Activated naive CD4-positive, alpha-beta T cell treated with Interleukin-2 at 50 U/mL for 16 hours (primary cell): ENCODE data around the gene SLIT3.

Source experiments
- DNase-seq: peaks from one replicate; pipeline ENCODE4 v3.0.0-alpha.2; 2020

The SLIT3 gene

GRCh38 chr5:168714046-168714445 is 586.9 kb downstream of the SLIT3 start:
- DNase-seq: no peak

DNA sequence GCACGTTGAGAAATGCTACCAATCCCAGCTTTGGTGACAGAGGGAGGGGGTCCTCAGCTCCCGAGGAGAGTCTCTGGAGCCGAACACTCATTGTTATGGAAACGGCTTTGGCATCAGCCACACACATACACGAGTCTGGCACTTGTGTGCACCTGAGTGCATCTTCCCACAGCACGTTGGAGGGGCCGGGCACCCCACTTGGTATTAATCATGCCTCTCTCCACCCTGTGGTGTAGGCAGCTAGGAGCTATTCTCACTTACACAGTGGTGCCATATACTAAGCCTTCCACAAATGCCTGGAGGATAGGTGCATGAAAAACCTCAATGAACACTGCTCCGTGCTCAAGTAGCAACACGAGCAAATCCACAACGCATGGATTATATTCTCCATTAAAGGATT is 587.9 kb downstream of the SLIT3 start:
- DNase-seq: no peak

- no peak for DNase-seq
Observed at GRCh38 chr5:168712280-168712924, 588.5 kb downstream of the SLIT3 start.

DNA sequence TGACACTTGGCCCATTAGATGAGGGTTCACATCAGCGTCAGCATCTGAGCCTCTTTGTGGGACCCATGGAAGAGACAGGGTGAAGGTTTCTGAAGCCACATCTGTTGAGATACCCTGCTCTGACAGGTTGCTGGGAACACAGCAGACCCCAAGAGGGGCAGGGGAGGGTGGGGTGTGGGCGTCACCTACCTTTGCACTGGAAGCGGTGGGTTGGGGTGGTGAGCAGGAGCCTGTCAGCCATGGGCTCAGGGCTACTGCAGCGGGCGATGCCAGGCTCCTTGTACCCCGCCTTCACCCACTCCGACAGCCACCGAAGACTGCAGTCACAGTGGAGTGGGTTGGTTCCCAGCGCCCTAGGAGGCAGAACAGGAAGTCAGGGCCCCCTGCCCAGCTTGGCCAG is 590.2 kb downstream of the SLIT3 start:
- no peak for DNase-seq

DNA sequence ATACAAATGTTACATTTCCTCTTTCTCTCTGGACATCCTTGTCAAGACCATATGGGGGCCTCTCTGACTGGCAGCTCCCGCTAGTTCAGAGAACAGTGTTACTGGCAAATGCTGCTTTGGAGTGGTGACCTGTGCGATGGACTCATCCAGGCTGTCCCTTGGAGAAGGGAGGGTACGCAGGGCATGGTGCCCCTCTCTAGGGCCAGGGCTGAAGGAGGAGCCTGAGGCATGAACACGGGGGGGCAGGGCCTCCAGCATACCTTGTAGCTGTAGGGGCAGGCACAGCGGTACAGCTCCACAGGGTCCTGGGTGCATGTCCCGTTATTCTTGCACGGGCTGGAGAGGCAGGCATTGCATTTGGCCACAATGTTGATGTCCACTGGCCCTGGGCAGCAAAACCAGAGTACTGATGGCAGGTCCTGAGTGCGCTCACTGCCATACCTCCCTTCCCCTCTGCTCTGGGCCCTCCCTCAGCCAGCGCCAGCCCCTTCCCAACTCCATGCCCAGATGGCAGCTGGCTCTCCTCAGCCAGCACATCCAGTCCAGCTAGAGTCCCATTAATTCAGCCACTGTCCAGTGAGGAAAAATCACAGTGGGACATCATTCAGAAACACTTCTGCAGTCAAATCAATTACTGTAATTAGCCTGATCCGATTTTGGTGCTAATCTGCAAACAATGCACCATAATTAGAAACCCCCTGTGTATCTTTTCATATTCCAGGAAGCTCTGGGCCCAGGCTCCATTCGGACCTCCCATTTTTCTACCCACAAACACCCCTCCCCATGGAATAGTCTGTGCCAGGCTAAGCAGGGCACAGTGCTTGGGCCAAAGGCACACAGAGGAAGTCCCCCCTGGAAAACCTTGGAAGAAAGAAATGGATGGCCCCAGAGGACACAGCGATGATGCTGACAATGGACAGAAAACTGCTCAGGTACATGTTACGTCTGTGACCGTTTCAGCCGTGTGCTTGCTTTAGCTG is 592.9 kb downstream of the SLIT3 start:
- DNase-seq: no peak

DNA sequence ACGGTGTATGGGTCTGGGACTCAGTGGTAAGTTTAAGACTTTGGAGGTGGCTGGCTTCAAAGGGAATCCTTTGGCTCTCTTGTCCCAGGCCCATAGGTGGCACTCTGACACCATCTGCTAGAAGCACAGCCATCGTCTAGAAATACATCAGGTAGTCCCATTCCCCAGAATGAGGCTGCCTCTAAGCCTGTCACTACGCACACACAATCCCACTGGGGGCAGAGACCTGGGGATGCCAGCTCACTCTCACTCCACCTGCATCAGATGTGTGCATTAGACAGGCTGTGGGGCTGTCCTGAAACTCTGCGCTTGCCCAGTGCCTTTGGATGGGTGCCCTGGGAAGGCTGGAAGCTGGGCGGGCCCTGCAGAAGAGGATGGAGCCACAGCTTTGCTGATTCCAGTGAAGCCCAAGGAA is 594.3 kb downstream of the SLIT3 start:
- DNase-seq: no peak

GRCh38 chr5:168705321-168705720 is 595.6 kb downstream of the SLIT3 start:
- DNase-seq: no peak

DNA sequence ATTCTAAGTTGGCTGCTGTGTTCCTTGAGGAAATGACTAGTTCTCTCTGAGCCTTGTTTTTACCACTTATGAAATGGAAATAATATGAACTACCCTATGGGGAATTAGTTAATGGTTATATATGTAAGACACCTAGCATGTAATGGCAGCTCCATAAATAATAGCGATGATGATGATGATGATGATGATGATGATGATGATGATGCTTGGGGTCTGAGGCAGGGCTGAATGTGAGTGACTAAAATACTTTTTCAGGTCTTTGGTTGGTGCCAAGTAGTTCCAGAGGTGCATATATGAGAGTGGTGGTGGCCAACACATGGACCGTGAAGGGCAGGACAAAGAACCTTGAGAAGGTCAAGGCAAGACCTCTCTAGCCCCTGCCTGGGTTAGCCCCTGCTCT is 598.4 kb downstream of the SLIT3 start:
- no peak for DNase-seq

- no peak for DNase-seq
Observed at GRCh38 chr5:168701641-168702040, 599.3 kb downstream of the SLIT3 start.

DNA sequence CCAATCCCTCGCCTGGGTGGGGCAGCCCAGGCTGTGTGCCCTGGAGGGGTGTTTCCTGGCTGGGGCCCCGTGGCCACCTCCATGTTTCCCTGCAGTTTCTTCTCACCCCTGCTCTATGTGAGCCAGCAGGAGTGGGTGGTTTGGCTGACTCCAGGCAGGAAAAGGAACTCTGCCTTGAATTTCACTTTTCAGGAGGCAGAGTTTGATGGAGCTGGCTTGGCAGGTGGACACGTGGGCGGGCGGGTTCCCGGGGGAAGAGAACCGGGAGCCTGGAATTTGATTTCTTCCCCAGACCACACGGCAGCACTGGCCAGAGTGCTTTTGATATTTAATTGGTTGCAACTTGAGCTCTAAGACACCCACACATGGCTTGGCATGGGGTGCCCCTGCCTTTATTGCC is 601.9 kb downstream of the SLIT3 start:
- no peak for DNase-seq

DNA sequence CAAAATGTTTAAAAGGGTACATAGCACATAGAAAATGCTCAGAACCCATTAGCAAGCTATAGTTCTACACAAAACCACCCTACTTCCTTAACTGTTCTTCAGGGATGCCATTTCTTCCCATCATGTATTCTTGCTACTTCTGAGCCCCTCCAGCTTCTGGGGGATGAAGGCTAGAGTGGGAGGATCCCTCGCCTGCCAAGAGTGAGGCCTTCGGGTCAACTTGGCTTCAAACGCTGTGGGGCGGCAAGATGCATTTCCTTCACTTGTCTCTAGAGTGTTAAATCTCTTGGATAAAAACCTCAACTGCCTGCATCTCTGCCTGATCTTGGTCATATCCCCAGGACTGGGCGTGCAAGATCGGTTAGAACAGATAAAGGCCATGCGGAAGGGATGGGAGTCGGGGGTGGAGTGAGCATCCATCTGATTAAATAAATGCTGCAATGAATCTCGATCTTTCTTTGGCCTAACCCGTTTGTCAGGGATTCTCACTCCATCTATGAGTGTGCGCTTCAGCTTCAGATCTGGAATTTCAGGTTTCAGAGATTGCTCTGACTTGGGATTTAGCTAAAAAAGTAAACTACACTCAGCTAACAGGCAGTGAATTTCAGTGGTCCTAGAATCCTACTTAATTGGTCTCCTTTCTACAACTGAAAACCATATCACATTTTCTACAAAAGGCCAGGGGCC is 603.8 kb downstream of the SLIT3 start:
- DNase-seq: no peak

DNA sequence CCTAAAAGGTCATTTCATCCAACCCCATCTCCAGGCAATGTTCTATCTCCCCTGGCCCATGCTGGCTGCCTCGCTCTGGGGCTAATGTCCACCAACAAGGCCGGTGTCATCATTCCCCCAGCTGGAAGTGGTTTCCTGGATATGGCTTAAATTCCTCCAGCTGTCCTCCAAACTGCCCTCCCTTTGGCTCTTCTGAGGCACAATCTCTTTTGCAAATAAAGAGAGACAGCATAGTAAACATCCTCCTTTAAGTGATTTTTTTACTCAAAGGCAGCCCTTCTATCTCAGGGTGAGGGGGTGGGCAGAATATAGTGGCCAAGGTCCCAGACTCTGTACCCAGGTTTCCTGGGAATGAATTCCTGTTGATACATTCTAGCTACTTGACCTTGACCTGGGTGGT is 604.3 kb downstream of the SLIT3 start:
- no peak for DNase-seq

- DNase-seq: no peak
Observed at GRCh38 chr5:168695301-168695835, 605.6 kb downstream of the SLIT3 start.

DNA sequence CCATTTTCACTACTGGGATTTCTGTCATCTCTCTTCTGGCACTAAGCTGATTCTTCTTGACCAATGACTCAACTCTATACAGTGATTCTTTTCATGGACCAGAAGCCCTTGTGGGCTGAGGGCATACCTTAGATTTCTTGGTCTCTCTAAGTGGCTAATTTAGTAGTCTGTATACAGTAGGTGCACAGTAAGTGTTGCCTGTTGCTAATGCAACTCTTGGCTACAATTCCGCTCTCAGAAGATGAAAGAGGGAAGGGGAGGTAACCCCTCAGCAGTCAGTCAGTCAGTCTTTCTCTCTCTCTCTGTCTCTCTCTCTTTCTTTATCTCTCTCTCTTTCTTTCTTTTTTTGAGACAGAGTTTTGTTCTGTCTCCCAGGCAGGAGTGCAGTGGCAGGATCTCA is 606.6 kb downstream of the SLIT3 start:
- no peak for DNase-seq

GRCh38 chr5:168693883-168694282 is 607.1 kb downstream of the SLIT3 start:
- DNase-seq: no peak

DNA sequence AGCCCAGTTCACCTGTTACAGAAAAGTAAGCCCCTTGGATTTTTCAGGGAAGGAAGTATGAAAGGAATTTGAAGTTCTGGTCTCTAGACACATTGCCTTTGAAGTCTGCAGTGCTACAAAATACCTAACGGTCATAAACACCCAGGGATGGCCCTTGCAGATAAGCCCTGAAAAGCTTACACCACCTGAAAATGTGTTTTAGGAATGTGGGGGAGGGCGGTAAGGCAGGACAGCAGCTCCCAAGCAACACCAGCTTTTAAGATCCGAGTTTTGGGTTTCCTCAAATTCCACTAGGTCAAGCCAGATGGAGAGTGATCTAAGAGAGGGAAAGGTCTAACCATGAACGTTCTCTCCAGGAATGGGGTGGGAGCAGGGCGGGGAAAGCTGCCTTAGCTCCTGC is 607.6 kb downstream of the SLIT3 start:
- no peak for DNase-seq

DNA sequence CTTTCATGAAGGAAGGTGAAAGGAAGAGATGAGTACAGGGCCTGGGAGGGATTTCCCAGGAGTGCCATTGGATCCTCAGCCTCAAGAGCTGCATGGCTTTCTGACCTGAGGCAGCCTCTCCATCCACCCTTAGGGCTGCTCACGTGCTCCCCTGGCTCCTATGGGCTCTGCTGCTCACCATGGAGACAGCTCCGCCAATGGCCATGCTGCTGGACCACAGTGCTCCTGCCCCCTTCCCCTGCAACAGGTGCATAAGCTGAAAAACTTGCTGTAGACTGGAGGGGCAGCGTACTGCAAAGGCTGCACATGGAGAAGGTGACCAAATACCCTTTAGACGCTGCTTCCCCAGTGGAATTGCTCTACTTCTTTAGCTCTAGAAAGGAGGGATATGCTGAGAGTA is 609.0 kb downstream of the SLIT3 start:
- DNase-seq: no peak

DNA sequence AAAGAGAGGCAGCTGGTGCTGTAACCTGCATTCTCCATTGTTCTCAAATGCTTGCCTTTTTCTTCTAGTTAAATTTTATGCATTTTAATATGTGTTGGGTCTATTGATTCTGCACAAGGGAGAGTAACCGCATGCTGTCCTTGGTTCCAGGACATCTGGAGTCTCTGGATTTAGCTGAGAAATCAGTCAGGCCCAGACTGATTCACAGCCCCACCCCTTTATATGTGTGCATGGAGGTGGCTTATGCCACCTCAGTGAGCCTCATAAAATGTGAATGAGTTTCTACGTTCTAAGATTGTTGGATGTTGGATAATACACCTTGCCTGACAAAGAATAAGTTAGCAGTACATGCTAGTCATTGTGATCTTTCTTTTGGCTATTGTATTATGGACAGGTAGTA is 611.7 kb downstream of the SLIT3 start:
- no peak for DNase-seq

- DNase-seq: no peak
Observed at GRCh38 chr5:168686837-168687236, 614.1 kb downstream of the SLIT3 start.

DNA sequence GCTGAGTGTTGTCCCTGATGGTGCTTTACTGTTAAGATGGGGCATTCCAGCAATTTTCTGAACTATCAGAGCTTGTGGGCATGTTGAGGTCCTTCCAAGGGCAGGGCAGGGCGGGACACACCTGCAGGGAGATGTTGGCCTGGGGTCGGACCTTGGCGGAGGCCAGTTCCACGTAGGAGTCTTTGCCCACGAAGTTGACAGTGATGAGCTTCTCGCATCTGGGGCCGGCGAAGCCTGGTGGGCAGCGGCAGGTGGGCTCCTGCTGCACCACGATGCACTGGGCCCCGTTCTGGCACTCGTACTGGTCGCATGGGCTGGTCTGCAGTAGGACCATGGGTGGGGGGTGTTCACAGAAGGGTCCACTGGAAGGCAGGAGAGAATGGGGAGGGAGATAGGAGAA is 615.4 kb downstream of the SLIT3 start:
- no peak for DNase-seq

DNA sequence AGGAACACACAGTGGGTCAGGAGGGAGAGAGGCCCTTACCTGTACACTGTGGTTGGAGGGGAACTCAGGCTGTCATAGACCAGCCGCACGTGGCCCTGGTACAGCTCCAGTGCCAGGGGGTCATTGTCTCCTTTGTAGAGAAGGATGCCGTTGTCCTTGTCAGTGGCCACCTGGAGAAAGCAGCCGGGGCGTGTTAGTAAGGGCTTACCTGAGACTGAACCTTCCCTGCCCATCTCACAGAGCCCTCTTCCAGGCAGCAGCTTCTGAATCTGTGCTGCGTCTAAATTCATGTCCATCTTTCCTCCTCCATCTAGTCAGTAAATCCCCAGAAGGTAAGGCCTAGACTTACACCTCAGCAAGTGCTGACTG is 617.0 kb downstream of the SLIT3 start:
- DNase-seq: no peak

DNA sequence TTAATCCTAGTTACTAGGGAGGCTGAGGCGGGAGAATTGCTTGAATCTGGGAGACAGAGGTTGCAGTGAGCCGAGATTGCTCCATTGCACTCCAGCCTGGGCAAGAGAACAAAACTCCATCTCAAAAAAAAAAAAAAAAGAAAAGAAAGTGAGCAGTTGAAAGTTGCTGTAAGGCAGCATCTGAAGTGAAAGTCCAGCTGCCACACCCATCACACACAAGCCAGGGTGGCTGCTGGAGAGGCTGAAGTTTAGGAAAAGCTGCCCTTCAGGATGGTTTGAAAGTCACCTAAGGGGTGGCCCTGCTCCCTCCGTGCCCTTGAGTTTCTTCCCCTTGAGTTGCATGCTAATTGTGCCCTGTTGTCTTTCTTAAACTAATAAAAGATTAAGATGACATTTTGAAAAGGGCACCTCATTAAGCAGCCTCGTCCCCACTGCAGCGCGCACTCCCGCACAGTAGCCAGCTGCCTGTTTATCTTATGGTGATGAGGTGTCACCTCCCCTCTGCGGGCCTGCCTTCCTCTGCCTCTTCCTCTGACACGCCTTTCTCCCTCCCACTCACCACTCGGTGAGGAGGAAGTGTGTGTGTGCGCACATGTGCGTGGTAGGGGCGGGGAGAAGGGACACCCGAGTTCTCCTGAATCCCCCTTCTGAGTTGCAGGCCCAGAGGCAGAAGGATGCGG is 617.6 kb downstream of the SLIT3 start:
- peak; percentile 5 for DNase-seq
